ENCODE results near the gene OGDHL.
"Not testable (repeated sequence)": the region's sequence is repeated elsewhere in the genome, so short reads cannot be mapped to it uniquely, and the experiment has no call there.

The OGDHL gene

DNA sequence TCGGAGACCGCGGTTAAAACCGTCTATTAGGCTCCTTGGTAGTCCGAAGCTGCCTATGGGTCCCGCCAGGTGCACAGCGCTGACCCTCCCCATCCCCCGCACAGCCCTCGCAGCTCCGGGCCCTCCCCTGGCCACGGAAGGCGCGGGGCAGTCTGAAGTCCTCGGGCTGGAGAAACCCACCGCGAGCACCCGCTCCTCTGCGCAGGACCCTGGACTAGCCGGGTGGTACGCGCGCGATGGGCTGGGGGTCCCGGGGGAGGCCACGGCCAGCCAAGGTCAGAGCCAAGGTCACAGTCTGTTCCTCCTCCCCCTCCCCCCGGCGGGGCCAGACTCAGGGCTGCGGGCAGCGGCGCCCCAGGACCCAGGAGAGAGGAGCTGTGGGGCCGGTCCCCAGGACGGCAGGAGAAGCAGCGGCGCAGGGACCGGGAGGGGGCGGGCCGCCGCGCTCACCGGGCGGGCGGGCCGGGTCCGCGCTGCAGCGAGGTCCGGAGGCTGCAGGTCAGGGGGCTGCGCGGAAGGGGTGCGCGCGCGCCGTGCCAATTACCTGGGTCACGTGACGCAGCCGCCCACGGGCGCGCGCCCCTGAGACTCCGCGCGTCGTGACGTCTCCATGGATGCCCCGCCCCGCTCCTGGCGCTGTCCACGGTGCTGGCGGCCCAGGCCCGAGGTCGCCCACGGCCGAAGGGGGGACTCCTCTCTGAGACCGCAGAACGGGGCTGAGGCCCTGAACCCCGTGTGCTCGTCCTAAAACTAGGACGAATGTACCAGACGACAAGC is at the start of gene OGDHL:
Gene OGDHL, minus strand, starts transcription at position 535 of the 777 bp plus-strand sequence. CDS start 3,731 bp downstream, outside the sequence.
- DNase-seq (ENCODE audit: low read depth): peak; percentile 58

DNA sequence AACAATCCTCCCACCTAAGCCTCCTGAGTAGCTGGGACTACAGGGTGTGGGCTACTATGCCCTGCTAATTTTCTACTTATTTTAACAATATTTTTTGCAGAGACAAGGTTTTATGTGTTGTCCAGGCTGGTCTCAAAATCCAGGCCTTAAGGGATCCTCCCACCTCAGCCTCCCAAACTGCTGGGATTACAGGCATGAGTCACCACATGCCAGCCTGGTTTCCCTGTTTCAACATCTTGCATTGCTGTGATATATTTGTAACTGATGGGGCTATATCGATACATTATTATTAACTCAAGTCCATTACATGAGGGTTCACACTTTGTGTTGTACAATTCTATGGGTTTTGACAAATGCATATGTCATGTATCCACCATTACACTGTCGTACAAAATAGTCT is 41.9 kb upstream of the OGDHL start:
- no peak for DNase-seq (ENCODE audit: low read depth)

DNA sequence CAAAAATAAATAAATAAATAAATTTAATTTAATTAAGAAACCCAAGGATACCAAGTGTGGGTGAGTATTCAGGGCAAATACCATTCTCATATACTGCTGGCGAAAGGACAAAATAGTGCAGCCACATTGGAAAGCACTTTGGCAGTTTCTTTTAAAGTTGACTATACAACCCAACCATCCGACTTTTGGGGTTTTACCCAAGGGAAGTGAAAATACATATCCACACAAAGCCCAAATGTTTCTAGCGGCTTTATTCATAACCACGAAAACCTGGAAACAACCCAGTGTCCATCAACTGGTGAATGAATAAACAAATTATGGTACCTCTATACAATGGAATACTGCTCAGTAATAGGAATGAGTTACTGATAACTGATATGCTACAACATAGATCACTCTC is 36.2 kb upstream of the OGDHL start:
- DNase-seq (ENCODE audit: low read depth): no peak

DNA sequence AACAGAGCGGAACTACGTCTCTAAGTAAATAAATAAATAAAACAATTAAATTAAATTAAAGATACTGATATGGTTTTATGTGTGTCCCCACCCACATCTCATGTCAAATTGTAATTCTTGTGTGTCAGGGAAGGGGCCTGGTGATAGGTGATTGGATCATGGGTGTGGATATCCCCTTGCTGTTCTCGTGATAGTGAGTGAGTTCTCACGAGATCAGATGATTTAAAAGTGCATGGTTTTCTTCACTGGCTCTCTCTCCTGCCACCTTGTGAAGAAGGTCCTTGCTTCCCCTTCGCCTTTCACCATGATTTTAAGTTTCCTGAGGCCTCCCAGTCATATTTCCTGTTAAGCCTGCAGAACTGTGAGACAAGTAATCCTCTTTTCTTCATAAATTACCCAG is 29.0 kb upstream of the OGDHL start:
- no peak for DNase-seq (ENCODE audit: low read depth)

DNA sequence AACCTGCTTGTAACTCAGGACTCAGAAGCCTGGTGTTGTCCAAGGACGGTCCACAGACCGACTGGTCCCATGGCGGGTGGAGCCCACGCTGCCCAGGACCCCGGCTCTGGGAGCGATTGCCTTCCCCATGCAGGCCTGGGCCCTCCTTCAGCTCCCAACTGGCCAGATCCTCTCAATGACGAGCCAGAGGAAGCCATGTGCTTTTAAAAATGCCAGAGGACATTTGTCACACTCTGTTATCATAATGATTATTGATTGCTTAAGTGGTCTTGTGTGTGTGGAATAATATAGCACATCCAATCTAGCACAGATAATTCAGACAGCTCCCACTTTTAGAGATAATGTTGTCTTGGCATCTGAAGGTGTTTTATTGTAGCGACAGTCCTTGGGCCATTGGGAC is 22.6 kb upstream of the OGDHL start:
- no peak for DNase-seq (ENCODE audit: low read depth)

DNA sequence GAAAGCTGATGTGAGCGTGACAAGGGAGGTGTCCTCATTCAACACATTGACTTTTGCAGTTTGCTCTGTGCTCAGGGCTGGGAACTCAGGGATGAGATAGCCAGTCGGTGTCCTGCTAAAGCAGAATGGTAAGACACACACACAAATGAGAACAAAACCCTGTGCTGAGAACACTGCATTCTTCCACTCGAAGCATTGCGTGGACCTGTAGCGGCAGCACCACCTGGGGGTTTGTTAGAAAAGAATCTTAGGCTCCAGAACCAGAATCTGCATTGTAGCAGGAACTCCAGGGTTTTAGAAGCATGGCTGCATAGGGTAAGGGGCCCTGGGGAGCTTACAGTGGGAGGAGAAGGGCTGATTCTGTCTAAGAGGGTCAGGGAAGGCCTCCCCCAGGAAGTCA is 21.5 kb upstream of the OGDHL start:
- DNase-seq (ENCODE audit: low read depth): no peak

DNA sequence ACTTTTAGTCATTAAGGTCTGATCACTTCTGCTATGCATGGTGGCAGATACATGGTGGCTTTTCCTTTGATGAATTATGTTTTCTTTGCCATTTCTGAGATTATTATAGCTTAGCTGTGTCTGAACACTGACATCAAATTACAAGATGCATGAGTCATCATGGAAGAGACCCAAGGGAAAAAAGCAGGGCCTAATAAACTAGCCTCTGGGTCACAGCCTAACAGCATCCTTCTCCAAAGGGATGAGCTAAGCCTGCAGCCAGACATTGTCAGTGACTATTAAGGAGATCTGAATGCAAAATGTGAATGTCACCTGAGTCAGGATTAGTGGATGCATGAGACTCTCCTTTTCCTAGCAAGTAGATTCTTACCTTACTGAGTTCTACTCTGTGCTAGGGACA is 19.1 kb upstream of the OGDHL start:
- DNase-seq (ENCODE audit: low read depth): no peak

DNA sequence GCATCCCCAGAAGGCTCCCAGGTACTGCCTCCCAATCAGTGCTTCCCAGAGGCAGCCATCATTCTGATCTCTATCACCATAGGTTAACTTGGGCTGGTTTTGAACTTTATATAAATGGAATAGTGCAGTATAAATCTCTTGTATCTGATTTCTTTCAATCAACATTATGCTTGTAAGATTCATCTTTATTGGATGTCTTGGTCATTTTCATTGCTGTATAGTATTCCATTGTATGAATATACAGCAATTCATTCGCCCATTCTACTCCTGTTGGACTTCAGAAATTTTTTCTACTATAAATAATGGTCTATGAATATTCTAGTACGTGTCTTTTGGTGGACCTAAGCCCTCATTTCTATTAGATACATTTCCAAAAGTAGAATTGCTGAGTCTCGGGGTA is 16.1 kb upstream of the OGDHL start:
- no peak for DNase-seq (ENCODE audit: low read depth)

DNA sequence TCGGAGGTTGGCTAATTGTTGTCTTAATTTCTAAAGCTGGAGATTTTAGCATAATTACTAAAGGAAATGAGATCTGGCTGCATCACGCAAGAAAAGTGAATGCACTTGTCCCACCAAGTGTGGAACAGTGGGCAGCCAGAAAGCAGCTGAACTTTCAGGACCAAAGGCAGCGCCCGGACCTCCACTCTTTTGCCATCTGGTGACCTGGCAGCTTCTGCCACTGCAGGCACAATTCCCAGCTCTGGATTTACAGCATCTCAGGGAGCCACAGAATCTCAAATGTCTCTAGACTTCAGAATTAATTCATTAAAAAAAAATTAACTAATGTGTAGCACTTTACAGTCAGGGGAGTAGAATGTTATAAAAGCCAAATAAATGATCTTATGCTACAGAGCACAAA is 14.7 kb upstream of the OGDHL start:
- DNase-seq (ENCODE audit: low read depth): no peak

DNA sequence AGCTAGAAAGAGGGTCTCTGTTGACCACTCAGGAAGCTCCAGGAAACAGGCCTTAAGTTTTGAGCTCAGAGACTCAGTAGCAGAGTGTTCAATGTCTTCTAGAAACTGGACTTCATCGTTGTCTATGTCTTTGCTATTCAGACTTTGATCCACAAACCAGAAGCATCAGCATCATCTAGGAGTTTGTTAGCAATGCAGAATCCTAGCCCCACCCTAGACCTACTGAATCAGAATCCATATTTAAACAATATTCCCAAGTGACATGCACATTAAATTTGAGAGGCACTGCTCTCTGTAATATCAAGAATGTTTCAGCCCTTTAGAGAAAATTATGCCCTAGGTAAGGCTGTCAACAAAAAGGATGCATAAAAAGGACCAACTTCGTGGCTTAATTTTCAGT is 12.9 kb upstream of the OGDHL start:
- no peak for DNase-seq (ENCODE audit: low read depth)

DNA sequence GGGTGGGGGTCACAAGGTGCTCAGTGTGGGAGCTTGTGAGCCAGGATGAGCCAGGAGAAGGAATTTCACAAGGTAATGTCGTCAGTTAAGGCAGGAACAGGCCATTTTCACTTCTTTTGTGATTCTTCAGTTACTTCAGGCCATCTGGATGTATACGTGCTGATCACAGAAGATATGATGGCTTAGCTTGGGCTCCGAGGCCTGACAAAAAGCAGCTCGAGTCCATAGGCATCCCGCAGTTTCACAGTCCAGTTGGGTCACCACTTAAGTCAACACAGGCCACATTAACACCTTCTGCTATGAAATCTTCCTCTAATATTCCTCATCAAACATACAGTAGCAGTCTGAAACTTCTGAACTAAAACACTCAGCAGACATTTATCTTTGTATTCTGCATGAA is 10.8 kb upstream of the OGDHL start:
- not testable (repeated sequence) for DNase-seq (ENCODE audit: low read depth)

DNA sequence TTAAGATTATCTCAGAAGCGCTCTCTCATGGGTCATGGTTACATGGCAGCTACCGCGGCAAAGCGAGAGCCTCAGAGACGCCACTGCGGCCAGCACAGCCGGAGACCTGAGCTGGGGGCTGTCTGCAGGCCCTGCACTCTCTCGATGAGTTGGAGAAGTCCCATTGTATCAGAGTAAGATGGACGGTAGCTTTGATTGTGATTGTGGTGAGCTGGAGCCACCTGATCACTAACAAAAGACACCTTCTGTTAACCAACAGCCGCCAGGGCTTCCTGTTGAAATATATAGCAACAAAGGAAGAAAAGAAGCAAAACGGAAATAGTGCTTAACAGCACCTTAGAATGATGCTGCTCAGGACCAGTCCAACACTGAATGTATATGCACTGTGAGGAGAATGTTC is 8.9 kb upstream of the OGDHL start:
- not testable (repeated sequence) for DNase-seq (ENCODE audit: low read depth)

DNA sequence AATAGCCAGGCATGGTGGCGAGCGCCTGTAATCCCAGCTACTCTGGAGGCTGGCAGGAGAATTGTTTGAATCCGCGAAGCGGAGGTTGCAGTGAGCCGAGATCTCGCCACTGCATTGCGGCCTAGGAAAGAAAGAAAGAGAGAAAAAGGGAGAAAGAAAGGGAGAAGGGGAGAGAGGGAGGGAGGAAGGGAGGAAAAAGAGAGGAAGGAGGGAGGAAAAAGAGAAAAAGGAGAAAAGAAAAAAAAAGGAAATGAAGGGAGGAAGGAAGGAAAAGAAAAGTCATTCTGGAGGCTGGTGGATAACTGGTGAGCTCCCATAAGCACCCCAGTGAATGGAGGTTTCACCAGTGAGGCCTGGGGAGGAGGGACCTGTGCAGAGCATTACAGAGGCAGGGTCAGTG is 7.6 kb upstream of the OGDHL start:
- no peak for DNase-seq (ENCODE audit: low read depth)

DNA sequence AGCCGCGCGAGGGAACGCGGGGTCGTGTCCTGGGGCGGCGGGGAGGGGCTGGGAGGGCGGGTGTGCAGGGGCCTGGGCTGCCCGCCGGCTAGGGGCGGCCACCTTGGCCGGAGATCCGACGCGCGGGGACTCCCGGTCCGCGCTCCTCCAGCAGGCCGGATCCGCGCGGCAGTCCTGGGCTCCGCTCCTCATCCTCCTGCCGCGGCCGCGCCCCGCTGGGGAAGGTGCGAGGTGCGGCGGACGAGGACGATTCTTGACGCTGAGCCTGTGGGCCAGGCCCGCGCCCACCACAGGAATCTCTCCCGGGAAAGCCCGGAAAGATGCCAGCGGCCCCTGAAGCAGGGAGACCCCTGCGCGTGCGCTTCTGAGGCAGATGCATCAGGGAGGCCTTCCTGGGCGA is 6.6 kb upstream of the OGDHL start:
- no peak for DNase-seq (ENCODE audit: low read depth)

DNA sequence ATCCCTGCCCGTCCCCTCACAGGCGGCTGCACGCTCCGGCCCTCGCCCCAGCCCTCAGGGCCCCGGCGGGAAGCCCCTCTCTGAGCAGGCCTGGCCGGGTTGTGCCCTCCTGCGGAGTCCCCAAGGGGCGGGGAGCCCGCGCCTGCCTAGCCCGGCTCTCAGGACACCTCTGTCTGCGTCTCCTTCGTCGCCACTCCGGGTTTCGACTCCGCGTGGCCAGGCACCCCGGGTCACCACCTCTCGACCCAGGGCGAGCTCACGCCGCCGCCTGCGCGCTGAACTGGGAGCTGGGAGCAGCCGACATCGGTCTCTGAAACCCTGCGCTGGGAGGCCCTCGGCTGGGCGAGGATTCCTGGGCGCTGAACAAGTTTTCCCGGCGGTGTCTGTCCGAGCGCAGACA is 6.2 kb upstream of the OGDHL start:
- DNase-seq (ENCODE audit: low read depth): no peak

DNA sequence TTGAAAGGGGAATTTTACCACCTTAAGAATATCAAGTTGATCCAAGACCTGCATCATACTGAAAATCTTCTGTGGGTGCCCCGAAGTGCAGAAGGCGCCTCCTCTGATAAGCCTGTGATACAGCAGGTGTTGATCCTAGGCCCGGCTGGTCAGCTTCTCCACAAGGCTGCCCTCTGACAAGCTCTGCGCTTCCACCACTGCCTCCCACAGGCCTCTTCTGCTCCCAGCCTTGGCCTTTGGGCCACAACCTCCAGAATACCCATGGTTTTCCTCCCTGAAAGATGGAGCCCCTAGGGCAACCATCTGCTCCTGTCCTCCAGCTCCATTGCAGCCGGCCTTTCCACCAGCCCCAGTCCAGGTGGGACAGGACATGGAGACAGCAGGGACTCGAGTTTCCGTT is 5.6 kb upstream of the OGDHL start:
- DNase-seq (ENCODE audit: low read depth): no peak

DNA sequence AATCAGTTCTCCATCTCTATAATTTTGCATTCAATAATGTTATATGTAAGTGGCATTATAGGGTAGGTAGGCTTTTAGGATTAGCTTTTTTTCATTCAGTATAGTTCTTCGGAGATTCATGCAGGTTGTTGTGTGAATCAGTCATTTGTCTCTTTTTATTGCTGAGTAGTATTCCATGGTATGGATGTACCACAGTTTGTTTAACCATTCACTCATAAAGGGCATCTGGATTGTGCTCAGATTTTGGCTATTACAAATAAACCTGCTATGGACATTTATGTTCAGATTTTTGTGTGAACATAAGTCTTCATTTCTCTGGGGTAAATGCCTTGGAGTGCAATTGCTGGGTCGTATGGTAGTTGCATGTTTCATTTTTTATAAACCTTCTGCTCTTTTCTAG is 4.4 kb upstream of the OGDHL start:
- no peak for DNase-seq (ENCODE audit: low read depth)

DNA sequence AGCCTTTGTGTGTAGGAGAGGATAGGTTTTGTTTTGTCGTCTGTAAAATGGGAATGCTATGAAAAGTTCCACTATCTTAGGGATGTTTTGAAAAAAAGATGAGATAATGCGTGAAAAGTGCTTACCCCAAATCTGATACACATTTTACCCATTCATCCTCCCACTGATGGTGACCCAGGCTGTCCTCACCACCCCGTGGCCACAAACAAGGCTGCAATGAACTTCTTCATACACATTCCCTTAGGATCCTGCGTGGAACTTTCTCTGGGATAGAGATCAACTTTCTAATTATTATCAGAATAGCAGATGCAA is 399 bp upstream of the OGDHL start:
- DNase-seq (ENCODE audit: low read depth): no peak

DNA sequence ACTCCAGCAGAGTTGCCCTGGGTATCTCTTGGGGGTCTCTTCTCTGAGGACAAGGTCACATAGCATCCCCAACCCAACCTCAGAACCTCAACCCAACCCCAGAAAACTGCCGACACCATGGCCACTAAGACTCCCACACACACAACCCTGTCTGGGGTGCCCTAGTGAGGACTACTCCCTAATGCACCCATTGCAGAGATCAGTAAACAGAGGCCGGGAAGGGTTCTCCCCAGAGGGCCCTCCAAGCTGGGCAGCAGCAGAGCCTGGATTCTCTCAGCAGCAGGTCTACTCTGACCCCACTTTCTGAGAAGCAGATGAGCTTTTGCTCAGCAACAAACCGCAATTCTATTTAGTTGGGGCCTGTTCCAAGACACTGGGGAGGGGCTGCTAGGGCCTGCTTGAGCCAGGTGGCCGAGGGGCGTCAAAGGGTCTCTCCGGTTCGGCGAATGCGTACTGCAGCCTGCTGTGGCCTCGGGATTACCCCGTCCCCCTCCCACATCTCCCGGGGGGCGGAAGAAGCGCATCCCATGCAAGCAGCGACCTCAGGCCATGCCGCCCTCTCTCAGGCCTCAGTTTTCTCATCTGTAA is 828 bp downstream of the OGDHL start:
- DNase-seq (ENCODE audit: low read depth): no peak

DNA sequence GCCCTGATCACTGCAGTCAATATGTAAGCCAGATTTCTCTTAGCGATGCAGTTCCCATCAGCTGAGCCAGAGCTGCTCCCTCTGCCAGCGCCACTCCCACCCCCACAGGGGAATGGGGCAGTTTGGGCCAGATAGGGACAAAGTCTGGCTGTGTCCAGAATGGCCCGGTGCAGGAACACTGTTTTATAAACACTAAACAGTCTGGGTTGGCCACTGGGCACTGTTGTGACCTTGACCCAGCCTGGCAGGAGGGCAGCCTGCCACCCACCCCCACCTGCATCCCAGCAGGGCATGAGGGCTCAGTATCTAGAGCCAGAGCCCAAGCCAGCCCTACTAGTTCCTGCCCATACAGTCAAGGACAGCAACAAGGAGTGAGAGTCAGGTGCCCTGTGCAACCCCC is 1.3 kb downstream of the OGDHL start:
- DNase-seq (ENCODE audit: low read depth): no peak

DNA sequence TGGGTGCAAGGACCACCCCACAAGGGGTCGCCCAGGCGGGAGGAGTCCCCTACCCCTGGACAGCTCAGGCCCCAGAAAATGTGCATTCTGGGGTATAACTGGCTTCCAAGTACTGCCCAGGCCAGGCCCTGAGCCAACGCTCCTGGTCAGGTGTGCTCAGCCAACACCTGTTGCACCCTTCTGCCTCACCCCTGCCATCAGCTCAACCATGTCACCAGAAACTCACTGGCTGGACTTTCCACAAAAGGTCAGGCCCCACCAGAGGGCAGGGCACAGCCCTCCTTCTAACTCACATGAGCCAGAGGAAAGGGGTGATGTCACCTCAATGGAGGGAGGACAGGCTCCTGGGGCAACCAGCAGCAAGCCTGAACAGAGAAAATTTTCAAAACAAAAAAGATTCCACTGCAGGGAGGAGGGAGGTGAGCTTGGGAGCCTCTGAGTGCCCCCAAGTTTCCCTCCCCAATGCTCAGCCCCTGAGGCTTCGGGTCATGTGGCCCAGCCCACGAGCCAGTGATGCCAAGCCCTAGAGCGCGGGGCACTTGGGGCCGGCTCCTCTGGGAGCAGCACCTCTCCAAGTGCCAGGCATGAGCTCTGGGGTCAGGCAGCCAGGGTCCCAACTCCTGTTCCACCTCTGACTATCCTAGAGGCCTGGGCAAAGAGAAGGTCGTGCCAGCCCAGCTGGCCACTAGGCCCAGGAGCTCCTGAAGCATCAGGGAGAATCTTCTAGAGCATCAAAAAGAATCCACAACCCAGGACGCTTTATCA is 2.2 kb downstream of the OGDHL start:
- no peak for DNase-seq (ENCODE audit: low read depth)

DNA sequence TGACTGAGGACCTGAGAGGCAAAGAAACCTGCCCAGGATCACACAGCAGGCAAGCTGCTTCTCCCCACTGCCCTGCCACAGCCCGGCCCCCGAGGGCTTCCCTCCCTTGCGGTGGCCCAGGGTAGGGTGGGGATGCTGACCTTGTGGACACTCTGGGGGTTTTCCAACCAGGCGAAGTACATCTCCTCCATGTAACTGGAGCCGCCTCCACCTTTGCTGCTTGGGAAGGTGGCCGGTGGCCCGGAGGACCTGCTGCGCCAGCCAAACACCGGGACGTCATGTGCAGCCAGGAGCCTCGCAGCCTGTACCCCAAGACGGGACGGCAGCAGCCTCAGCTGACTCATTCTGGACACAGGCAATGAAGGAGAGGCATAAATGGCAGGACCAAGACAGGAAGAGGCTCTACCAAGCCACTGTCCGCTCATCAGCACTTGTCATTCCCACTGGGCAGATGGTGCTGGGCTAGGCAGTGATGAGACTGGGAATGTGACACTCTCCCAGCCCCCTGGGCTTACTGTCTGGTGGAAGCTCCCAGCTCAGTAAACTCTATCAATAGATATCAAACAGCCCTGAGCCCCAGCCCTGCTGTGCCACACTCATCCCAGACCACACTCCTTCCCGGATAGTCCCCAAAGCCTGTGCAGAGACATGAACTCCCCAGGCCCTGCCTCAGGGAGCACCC is 3.7 kb downstream of the OGDHL start:
- DNase-seq (ENCODE audit: low read depth): no peak

DNA sequence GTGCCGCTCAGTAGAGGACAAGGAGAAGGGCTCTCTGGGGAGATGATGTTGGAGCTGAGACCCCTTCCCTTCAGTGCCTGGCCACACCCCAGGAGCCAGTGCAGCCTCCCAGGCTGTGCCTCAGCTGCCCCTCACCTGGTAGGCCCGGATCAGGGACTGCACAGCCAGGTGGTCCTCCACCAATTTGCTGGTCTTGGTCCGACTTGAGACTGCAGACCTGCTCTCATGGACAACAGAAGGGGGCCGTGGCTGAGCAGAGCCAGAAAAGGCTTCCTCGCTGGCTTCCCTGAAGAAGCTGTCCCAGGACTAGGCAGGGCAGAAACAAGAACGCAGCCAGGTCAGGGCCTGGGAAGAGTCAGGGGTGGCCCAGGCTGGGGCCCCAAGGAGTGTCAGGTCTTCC is 5.5 kb downstream of the OGDHL start:
- DNase-seq (ENCODE audit: low read depth): no peak

All from activated T-cell treated with anti-CD3 and anti-CD28 coated beads for 48 hours (primary cell).